ENCODE data around the gene IGF2BP3. TPM values are rescaled to one million over a fixed set of nuclear protein-coding genes. Genes with fewer than 3 reads are reported as not detected.

IGF2BP3 gene
- total and polyA plus RNA-seq, 10 of the 15 experiments (the other 5 are each of a cell fraction or from before 2014, with no cell fraction given) = 4.6 to 61.2 (median 36.9) TPM

DNA sequence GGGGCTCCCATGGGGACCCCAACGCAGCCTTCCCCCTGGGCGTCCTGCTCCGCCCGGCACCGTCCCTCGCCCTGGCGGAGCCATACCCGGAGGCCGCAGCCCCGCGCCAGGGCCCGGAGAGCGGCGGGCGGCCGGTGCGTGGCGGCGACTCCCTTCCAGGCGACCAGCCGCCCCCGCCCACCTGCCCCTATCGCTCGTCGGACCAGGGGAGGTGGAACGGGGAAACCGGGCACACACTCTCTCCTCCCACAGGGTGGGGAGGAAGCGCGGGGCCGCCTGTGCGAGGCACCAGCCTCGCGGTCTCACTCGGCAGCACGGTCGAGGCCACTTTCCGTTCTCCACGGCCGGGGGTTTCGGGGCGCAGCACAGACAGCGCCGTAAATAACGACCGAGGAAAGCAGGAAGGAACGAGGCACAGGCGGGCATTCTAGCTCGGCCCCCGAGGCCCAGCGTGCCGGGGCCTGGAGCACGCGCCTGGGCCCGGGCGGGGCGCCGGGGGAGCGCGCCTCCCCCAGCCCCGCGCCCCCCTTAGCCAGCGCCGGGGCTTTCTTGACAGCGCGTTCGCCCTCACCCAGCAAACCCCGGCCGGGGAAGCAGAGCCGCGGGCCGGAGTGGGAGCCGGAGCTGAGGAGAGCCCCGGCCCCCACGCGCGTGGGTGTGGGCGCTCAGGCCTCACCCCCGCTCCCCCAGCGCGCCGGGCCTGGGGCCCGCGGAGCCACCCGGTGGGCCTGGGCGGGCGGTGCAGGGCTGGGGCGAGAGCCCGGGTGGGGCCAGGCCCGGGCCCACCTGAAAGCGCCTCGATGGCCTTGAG, 936 bp downstream of the IGF2BP3 start (continued):
- TF ChIP-seq, protein P1, sequence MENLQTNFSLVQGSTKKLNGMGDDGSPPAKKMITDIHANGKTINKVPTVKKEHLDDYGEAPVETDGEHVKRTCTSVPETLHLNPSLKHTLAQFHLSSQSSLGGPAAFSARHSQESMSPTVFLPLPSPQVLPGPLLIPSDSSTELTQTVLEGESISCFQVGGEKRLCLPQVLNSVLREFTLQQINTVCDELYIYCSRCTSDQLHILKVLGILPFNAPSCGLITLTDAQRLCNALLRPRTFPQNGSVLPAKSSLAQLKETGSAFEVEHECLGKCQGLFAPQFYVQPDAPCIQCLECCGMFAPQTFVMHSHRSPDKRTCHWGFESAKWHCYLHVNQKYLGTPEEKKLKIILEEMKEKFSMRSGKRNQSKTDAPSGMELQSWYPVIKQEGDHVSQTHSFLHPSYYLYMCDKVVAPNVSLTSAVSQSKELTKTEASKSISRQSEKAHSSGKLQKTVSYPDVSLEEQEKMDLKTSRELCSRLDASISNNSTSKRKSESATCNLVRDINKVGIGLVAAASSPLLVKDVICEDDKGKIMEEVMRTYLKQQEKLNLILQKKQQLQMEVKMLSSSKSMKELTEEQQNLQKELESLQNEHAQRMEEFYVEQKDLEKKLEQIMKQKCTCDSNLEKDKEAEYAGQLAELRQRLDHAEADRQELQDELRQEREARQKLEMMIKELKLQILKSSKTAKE (IDR thresholded peaks at IDR 0.05; ENCODE audit: low read depth, poor library complexity, severe bottlenecking) = no peak
- no peak; the same call in 1 of the 2 replicates for TF ChIP-seq CHD2 (IDR thresholded peaks at IDR 0.05; ENCODE audit: borderline replicate concordance, low read depth, low read length)
- TF ChIP-seq CREB1 (IDR thresholded peaks at IDR 0.05; ENCODE audit: low read depth) = no peak
- peak; percentile 93 for TF ChIP-seq GATAD2B (conservative IDR thresholded peaks at IDR 0.05; ENCODE audit: low read depth)
- 0 out of 2 replicates have a peak, but pooled peaks have one; percentile 32 for TF ChIP-seq ZNF24 (IDR thresholded peaks at IDR 0.05)
- no peak for TF ChIP-seq WRNIP1 (IDR thresholded peaks at IDR 0.05; ENCODE audit: borderline replicate concordance, low read depth, low read length)
- TF ChIP-seq RAD21 (IDR thresholded peaks at IDR 0.05; ENCODE audit: insufficient read depth, low read depth, low read length) = 0 out of 2 replicates have a peak, but pooled peaks have one; percentile 23
- TF ChIP-seq ATF7 (IDR thresholded peaks at IDR 0.05; ENCODE audit: low read depth) = no peak
- TF ChIP-seq CREM (IDR thresholded peaks at IDR 0.05; ENCODE audit: low read depth) = 0 out of 2 replicates have a peak, but pooled peaks have one; percentile 14
- TF ChIP-seq CBX5 (IDR thresholded peaks at IDR 0.05; ENCODE audit: low read depth) = no peak
- no peak for TF ChIP-seq KAT2A (conservative IDR thresholded peaks at IDR 0.05; ENCODE audit: control insufficient read depth, low read depth, low read length)
- no peak for TF ChIP-seq ZSCAN29 (IDR thresholded peaks at IDR 0.05)
- TF ChIP-seq CHD1 (IDR thresholded peaks at IDR 0.05; ENCODE audit: low read depth, low read length) = no peak
- TF ChIP-seq EGR1 (IDR thresholded peaks at IDR 0.05; ENCODE audit: borderline replicate concordance in 1 of 2, low read depth in 2 of 2, low read length in 2 of 2) = peak in 1 of 2 experiments; percentile 93; a peak in 2 of 3 replicates
- TF ChIP-seq, protein P2, sequence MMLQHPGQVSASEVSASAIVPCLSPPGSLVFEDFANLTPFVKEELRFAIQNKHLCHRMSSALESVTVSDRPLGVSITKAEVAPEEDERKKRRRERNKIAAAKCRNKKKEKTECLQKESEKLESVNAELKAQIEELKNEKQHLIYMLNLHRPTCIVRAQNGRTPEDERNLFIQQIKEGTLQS (IDR thresholded peaks at IDR 0.05; ENCODE audit: borderline replicate concordance, extremely low read depth, low read depth, low read length) = no peak
- TF ChIP-seq, protein P3, sequence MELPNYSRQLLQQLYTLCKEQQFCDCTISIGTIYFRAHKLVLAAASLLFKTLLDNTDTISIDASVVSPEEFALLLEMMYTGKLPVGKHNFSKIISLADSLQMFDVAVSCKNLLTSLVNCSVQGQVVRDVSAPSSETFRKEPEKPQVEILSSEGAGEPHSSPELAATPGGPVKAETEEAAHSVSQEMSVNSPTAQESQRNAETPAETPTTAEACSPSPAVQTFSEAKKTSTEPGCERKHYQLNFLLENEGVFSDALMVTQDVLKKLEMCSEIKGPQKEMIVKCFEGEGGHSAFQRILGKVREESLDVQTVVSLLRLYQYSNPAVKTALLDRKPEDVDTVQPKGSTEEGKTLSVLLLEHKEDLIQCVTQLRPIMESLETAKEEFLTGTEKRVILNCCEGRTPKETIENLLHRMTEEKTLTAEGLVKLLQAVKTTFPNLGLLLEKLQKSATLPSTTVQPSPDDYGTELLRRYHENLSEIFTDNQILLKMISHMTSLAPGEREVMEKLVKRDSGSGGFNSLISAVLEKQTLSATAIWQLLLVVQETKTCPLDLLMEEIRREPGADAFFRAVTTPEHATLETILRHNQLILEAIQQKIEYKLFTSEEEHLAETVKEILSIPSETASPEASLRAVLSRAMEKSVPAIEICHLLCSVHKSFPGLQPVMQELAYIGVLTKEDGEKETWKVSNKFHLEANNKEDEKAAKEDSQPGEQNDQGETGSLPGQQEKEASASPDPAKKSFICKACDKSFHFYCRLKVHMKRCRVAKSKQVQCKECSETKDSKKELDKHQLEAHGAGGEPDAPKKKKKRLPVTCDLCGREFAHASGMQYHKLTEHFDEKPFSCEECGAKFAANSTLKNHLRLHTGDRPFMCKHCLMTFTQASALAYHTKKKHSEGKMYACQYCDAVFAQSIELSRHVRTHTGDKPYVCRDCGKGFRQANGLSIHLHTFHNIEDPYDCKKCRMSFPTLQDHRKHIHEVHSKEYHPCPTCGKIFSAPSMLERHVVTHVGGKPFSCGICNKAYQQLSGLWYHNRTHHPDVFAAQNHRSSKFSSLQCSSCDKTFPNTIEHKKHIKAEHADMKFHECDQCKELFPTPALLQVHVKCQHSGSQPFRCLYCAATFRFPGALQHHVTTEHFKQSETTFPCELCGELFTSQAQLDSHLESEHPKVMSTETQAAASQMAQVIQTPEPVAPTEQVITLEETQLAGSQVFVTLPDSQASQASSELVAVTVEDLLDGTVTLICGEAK (IDR thresholded peaks at IDR 0.05; ENCODE audit: borderline replicate concordance) = no peak
- TF ChIP-seq TCF12 (IDR thresholded peaks at IDR 0.05; ENCODE audit: low read depth, low read length) = no peak
- TF ChIP-seq, protein P4, sequence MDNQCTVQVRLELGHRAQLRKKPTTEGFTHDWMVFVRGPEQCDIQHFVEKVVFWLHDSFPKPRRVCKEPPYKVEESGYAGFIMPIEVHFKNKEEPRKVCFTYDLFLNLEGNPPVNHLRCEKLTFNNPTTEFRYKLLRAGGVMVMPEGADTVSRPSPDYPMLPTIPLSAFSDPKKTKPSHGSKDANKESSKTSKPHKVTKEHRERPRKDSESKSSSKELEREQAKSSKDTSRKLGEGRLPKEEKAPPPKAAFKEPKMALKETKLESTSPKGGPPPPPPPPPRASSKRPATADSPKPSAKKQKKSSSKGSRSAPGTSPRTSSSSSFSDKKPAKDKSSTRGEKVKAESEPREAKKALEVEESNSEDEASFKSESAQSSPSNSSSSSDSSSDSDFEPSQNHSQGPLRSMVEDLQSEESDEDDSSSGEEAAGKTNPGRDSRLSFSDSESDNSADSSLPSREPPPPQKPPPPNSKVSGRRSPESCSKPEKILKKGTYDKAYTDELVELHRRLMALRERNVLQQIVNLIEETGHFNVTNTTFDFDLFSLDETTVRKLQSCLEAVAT (IDR thresholded peaks at IDR 0.05) = no peak
- peak in 1 of 2 experiments; percentile 78; a peak in 1 of 4 replicates for TF ChIP-seq BHLHE40 (IDR thresholded peaks at IDR 0.05; ENCODE audit: borderline replicate concordance in 1 of 2, low read depth in 2 of 2, low read length in 1 of 2)
- TF ChIP-seq USF1 (IDR thresholded peaks at IDR 0.05; ENCODE audit: borderline replicate concordance, extremely low read length, insufficient read depth, low read depth, low read length) = no peak

Data from GM12878 (cell line).